Left ventricle myocardium superior (tissue), 1 donor: Measurements from ENCODE around the gene HCN2. TPM values are rescaled to one million over a fixed set of nuclear protein-coding genes. Genes with fewer than 3 reads are reported as not detected.

Experiments
- ATAC-seq: fragments of 200-7000 bp; cut with Tn5 transposase; one replicate; pipeline ENCODE4 v1.9.1; 2020; ENCODE audit warnings: mild to moderate bottlenecking, moderate library complexity
- DNase-seq: peaks from one replicate; pipeline ENCODE4 v3.0.0-alpha.2; 2020
- intact Hi-C: fragments of 100-400 bp; cut with micrococcal nuclease; formaldehyde crosslinking; loops from one replicate; pipeline ENCODE4 v1.11.0; 2022
- total RNA-seq: library from RNA; stranded (reverse); fragmentation: NEBNext Ultra II Directional; extraction: Animal tissue kit (Norgen Biotek cat#: 25700); gene quantifications from one replicate; pipeline ENCODE4 v1.2.1, GENCODE V29; 2021
- donor health status: DM: no; HTN: yes; CAD: no; lungs with severe emphysema.

HCN2 gene
- total RNA-seq, 1 donor from 2014 or later: 14.3 TPM

GRCh38 chr19:629961-630714 lies 40.5 kb downstream of the HCN2 start:
- ATAC-seq (no peak), DNase-seq (no peak)
- intact Hi-C loops: no loop called here

GRCh38 chr19:632579-633067 lies 42.9 kb downstream of the HCN2 start:
- ATAC-seq (peak; percentile 2), DNase-seq (no peak)
- intact Hi-C loops: no loop called here

- intact Hi-C loops: no loop called here
- peak; percentile 97 for ATAC-seq
Observed at GRCh38 chr19:633068-633785, 43.5 kb downstream of the HCN2 start, which contains the start of gene POLRMT. POLRMT (minus strand) TSS chr19:633537; CDS start chr19:633512, 25 bp downstream.

GRCh38 chr19:633786-634639 lies 44.3 kb downstream of the HCN2 start:
- DNase-seq: no peak
- ATAC-seq: no peak
- intact Hi-C loops: no loop called here

More at GRCh38 chr19:633068-633785, 43.5 kb downstream of the HCN2 start, which contains the start of gene POLRMT:
- DNase-seq: peak; percentile 99

- DNase-seq (no peak), ATAC-seq (no peak)
- intact Hi-C loops: no loop called here
Observed at GRCh38 chr19:634975-635652, 45.4 kb downstream of the HCN2 start.

- intact Hi-C loops: no loop called here
- ATAC-seq: no peak
Observed at GRCh38 chr19:638906-639252, 49.2 kb downstream of the HCN2 start.

GRCh38 chr19:639253-640160 lies 49.8 kb downstream of the HCN2 start, which contains the start of gene FGF22:
FGF22 (plus strand) TSS chr19:639879; CDS start chr19:639926, 47 bp downstream.
- peak; percentile 94 for ATAC-seq
- intact Hi-C loops: no loop called here
- peak; percentile 97 for DNase-seq

More at GRCh38 chr19:638906-639252, 49.2 kb downstream of the HCN2 start:
- DNase-seq: no peak

GRCh38 chr19:640161-640558 lies 50.5 kb downstream of the HCN2 start:
- intact Hi-C loops: no loop called here
- no peak for DNase-seq
- ATAC-seq: no peak

GRCh38 chr19:640606-641189 lies 51.0 kb downstream of the HCN2 start:
- intact Hi-C loops: no loop called here
- DNase-seq (no peak), ATAC-seq (no peak)

GRCh38 chr19:641702-642101 lies 52.0 kb downstream of the HCN2 start:
- ATAC-seq: no peak
- intact Hi-C loops: no loop called here
- no peak for DNase-seq

- ATAC-seq (no peak), DNase-seq (no peak)
- intact Hi-C loops: no loop called here
Observed at GRCh38 chr19:642767-643727, 53.4 kb downstream of the HCN2 start.

- intact Hi-C loops: no loop called here
- ATAC-seq (no peak), DNase-seq (no peak)
Observed at GRCh38 chr19:643736-644135, 54.1 kb downstream of the HCN2 start.

- DNase-seq (no peak), ATAC-seq (no peak)
- intact Hi-C loops: no loop called here
Observed at GRCh38 chr19:644363-644762, 54.7 kb downstream of the HCN2 start.

- no peak for ATAC-seq
- intact Hi-C loops: no loop called here
- no peak for DNase-seq
Observed at GRCh38 chr19:644789-645188, 55.1 kb downstream of the HCN2 start.

GRCh38 chr19:645912-646778 lies 56.5 kb downstream of the HCN2 start:
- intact Hi-C loops: no loop called here
- ATAC-seq (no peak), DNase-seq (no peak)
